CD4-positive, alpha-beta T cell treated with Interleukin-17A for 1 hour (primary cell): ENCODE results near the gene HTR3C.
A peak's percentile ranks its signal among the peaks of the same experiment; 100 is the strongest.
"Not testable (repeated sequence)": the region's sequence is repeated elsewhere in the genome, so short reads cannot be mapped to it uniquely, and the experiment has no call there.

Experiments used
- DNase-seq: peaks from one replicate; pipeline ENCODE4 v3.0.0-alpha.2; 2020

HTR3C gene

GRCh38 chr3:184052767-184053166 lies at the start of gene HTR3C:
Gene HTR3C, plus strand, starts transcription at chr3:184053047. Its CDS starts 34 bp downstream, at chr3:184053081.
- no peak for DNase-seq

- no peak for DNase-seq
These were observed 49.5 kb upstream of the HTR3C start for GRCh38 chr3:184003187-184003967.

GRCh38 chr3:184004476-184004875 lies 48.4 kb upstream of the HTR3C start:
- no peak for DNase-seq

GRCh38 chr3:184005941-184006507 lies 46.8 kb upstream of the HTR3C start:
- DNase-seq = peak; percentile 12

- not testable (repeated sequence) for DNase-seq
These were observed 45.6 kb upstream of the HTR3C start for GRCh38 chr3:184007143-184007813.

GRCh38 chr3:184008161-184008560 lies 44.7 kb upstream of the HTR3C start:
- DNase-seq = no peak

GRCh38 chr3:184011230-184011876 lies 41.5 kb upstream of the HTR3C start:
- DNase-seq = no peak

GRCh38 chr3:184011937-184012889 lies 40.6 kb upstream of the HTR3C start:
- no peak for DNase-seq

- DNase-seq = no peak
These were observed 37.3 kb upstream of the HTR3C start for GRCh38 chr3:184015381-184016019.

- DNase-seq = no peak
These were observed 36.7 kb upstream of the HTR3C start for GRCh38 chr3:184016169-184016570.

GRCh38 chr3:184016811-184017671 lies 35.8 kb upstream of the HTR3C start:
- peak; percentile 59 for DNase-seq

- DNase-seq = peak; percentile 88
These were observed 35.0 kb upstream of the HTR3C start, which contains the start of gene ABCC5 for GRCh38 chr3:184017672-184018423. Gene ABCC5, minus strand, starts transcription at chr3:184017884. Its CDS starts 3,492 bp downstream, at chr3:184014392.

GRCh38 chr3:184018424-184018973 lies 34.3 kb upstream of the HTR3C start:
- no peak for DNase-seq

- no peak for DNase-seq
These were observed 30.5 kb upstream of the HTR3C start for GRCh38 chr3:184022323-184022722.

GRCh38 chr3:184025256-184025655 lies 27.6 kb upstream of the HTR3C start:
- not testable (repeated sequence) for DNase-seq

GRCh38 chr3:184028275-184028890 lies 24.5 kb upstream of the HTR3C start:
- not testable (repeated sequence) for DNase-seq

- DNase-seq = no peak
These were observed 23.4 kb upstream of the HTR3C start for GRCh38 chr3:184029443-184029842.

- no peak for DNase-seq
These were observed 22.3 kb upstream of the HTR3C start for GRCh38 chr3:184030536-184030935.
